Testis (tissue), 5 donors: ENCODE data around the gene UBASH3B. TPM values are rescaled to one million over a fixed set of nuclear protein-coding genes. Genes with fewer than 3 reads are reported as not detected.
"Not testable (repeated sequence)": the region's sequence is repeated elsewhere in the genome, so short reads cannot be mapped to it uniquely, and the experiment has no call there.

Experiments
- DNase-seq: peaks from one replicate; pipeline ENCODE4 v3.0.0-alpha.2; 2019
- H3K27ac ChIP-seq, 2 donors: fragments of 200-600 bp; sonication (generic); one replicate each; pipeline ENCODE4 v1.5.1; 2019
- H3K27me3 ChIP-seq: fragments of 200-600 bp; sonication (generic); one replicate; pipeline ENCODE4 v1.5.1; 2019
- H3K36me3 ChIP-seq: fragments of 200-600 bp; sonication (generic); one replicate; pipeline ENCODE4 v1.5.1; 2017; ENCODE audit warnings: low read depth; ENCODE audit errors: missing control alignments
- H3K4me1 ChIP-seq: fragments of 200-600 bp; sonication (generic); one replicate; pipeline ENCODE4 v1.5.1; 2019
- H3K4me3 ChIP-seq, 2 donors: fragments of 200-600 bp; sonication (generic); one replicate each; pipeline ENCODE4 v1.5.1; 2017 to 2019
- H3K9me3 ChIP-seq: fragments of 200-600 bp; sonication (generic); one replicate; pipeline ENCODE4 v1.5.1; 2017
- POLR2A ChIP-seq: fragments of 450-650 bp; IDR thresholded peaks from one replicate; pipeline ENCODE4 v1.6.1; 2017; ENCODE audit warnings: antibody characterized with exemption, mild to moderate bottlenecking, moderate library complexity
- WGBS, 2 donors: methylation state at CpG; one replicate each; pipeline ENCODE4 v1.1.5; 2018; 5-methylcytosine and 5-hydroxymethylcytosine counted together
- intact Hi-C: fragments of 100-400 bp; cut with DNase I; formaldehyde crosslinking; loops from one replicate; pipeline ENCODE4 v1.15.1; 2023; ENCODE audit warnings: low total_unique reads
- long read RNA-seq, 2 donors: transcript quantifications; one replicate each; lab custom pipeline, GENCODE V29; 2026
- polyA plus RNA-seq: library from polyadenylated mRNA; stranded (reverse); fragments of 350-450 nt; fragmentation: Illumina TruSeq; extraction: RNeasy Lipid Tissue Mini Kit (QIAGEN cat#74804); gene quantifications from one replicate; pipeline ENCODE4 v1.2.3, GENCODE V29; 2014; ENCODE audit warnings: low read depth, low replicate concordance; ENCODE audit not compliant: insufficient read depth
- total RNA-seq, 2 donors: library from RNA; depleted of rRNA; stranded (reverse); fragments of >200 nt; gene quantifications; one replicate each; pipeline ENCODE4 v1.2.3, GENCODE V29; 2016
- TF ChIP-seq, protein P1 (sequence below), 3 experiments: fragments of 450-650 bp in 2 of 3; fragments of 200-600 bp in 1 of 3; sonication (generic) in 1 of 3; IDR thresholded peaks; one replicate each; pipeline ENCODE4 v1.5.1; 2016 to 2019; ENCODE audit warnings: antibody characterized with exemption in 3 of 3, mild to moderate bottlenecking in 2 of 3, moderate library complexity in 1 of 3

Gene UBASH3B, protein sequence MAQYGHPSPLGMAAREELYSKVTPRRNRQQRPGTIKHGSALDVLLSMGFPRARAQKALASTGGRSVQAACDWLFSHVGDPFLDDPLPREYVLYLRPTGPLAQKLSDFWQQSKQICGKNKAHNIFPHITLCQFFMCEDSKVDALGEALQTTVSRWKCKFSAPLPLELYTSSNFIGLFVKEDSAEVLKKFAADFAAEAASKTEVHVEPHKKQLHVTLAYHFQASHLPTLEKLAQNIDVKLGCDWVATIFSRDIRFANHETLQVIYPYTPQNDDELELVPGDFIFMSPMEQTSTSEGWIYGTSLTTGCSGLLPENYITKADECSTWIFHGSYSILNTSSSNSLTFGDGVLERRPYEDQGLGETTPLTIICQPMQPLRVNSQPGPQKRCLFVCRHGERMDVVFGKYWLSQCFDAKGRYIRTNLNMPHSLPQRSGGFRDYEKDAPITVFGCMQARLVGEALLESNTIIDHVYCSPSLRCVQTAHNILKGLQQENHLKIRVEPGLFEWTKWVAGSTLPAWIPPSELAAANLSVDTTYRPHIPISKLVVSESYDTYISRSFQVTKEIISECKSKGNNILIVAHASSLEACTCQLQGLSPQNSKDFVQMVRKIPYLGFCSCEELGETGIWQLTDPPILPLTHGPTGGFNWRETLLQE
- total RNA-seq (10 to 100 TPM; 14.6 to 20.4 TPM), polyA plus RNA-seq (3.9 TPM)
- long read RNA-seq, donor 1: 0 reads
- long read RNA-seq, donor 2: 0 reads

- TF ChIP-seq, protein P1, sequence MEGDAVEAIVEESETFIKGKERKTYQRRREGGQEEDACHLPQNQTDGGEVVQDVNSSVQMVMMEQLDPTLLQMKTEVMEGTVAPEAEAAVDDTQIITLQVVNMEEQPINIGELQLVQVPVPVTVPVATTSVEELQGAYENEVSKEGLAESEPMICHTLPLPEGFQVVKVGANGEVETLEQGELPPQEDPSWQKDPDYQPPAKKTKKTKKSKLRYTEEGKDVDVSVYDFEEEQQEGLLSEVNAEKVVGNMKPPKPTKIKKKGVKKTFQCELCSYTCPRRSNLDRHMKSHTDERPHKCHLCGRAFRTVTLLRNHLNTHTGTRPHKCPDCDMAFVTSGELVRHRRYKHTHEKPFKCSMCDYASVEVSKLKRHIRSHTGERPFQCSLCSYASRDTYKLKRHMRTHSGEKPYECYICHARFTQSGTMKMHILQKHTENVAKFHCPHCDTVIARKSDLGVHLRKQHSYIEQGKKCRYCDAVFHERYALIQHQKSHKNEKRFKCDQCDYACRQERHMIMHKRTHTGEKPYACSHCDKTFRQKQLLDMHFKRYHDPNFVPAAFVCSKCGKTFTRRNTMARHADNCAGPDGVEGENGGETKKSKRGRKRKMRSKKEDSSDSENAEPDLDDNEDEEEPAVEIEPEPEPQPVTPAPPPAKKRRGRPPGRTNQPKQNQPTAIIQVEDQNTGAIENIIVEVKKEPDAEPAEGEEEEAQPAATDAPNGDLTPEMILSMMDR (IDR thresholded peaks at IDR 0.05): no peak
- TF ChIP-seq POLR2A: no peak
- peaks cover 14% of the 10 kb centered on the region for H3K4me1 ChIP-seq
- intact Hi-C loops: no loop called here
- H3K36me3 ChIP-seq: no peaks in the 10 kb centered on the region
- peak; percentile 93 for DNase-seq
- H3K4me3 ChIP-seq: peak within 1 kb of the TSS; percentile 62 to 72
- H3K9me3 ChIP-seq: no peaks in the 10 kb centered on the region
- peak within 1 kb of the TSS; percentile 83 to 90 for H3K27ac ChIP-seq
- H3K27me3 ChIP-seq: no peaks in the 10 kb centered on the region
- whole genome bisulfite sequencing, 2 donors: 0 to 1% methylated on average over 3 to 38 of the region's 39 CpGs
Observed at GRCh38 chr11:122655527-122656072, at the start of gene UBASH3B. UBASH3B (plus strand) TSS chr11:122655722; CDS start chr11:122656050, 328 bp downstream.

DNA sequence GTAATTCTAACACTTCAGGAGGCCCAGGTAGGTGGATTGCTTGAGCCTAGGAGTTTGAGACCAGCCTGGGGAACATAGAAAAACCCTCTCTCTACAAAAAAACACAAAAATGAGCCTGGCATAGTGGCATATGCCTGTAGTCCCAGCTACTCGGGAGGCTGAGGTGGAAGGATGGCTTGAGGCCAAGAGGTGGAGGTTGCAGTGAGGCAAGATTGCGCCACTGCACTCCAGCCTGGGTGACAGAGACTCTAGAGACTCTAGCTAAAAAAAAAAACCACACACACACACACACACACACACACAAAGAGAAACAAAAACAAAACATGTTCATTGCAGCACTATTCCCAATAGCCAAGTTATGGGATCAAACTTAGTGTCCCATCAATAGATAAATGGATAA lies 48.4 kb upstream of the UBASH3B start:
- 80 to 88% methylated on average over 2 of the region's 2 CpGs for WGBS, 2 donors
- H3K36me3 ChIP-seq, H3K4me3 ChIP-seq, H3K27me3 ChIP-seq, H3K9me3 ChIP-seq, H3K27ac ChIP-seq, H3K4me1 ChIP-seq, DNase-seq, intact Hi-C loops: not testable (repeated sequence)

- Histone ChIP-seq H3K27ac (no peak overlapping the region), H3K9me3 (no peaks in the 10 kb centered on the region), H3K4me1 (no peaks in the 10 kb centered on the region), H3K27me3 (no peaks in the 10 kb centered on the region), H3K4me3 (no peak overlapping the region), H3K36me3 (no peaks in the 10 kb centered on the region)
- no peak for TF ChIP-seq POLR2A
- TF ChIP-seq, protein P1 (IDR thresholded peaks at IDR 0.05): no peak
- intact Hi-C loops: no loop called here
- no peak for DNase-seq
- 95% methylated on average over 7 of the region's 7 CpGs for WGBS, 2 donors
Observed at GRCh38 chr11:122612123-122612824, 43.2 kb upstream of the UBASH3B start.

DNA sequence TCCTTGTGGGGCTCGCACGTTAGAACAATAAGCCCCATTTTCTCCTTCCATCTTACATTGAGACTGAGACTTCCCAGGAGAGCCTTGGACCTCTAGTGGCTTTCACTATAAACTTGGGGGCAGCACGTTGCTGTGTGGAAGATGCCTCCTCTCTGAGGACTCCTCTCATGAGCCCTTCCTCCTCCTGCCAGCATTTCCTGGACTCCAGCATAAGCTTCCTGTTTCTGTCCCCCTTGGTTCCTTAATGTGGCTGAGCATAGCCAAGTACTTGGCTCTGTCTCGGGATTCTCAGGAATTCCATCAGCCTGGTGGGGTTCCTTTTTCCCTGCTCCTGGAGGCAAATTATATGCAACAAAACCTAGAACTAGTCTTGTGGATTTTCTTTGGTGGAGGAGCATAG lies 38.8 kb upstream of the UBASH3B start:
- intact Hi-C loops: no loop called here
- no peak for DNase-seq
- WGBS, 2 donors: 62 to 66% methylated on average over 4 of the region's 4 CpGs
- Histone ChIP-seq H3K4me3 (no peak overlapping the region), H3K9me3 (no peaks in the 10 kb centered on the region), H3K36me3 (no peaks in the 10 kb centered on the region), H3K27ac (no peak overlapping the region), H3K27me3 (no peaks in the 10 kb centered on the region), H3K4me1 (no peaks in the 10 kb centered on the region)
- TF ChIP-seq POLR2A: no peak
- TF ChIP-seq, protein P1 (IDR thresholded peaks at IDR 0.05): no peak

- TF ChIP-seq POLR2A: no peak
- TF ChIP-seq, protein P1 (IDR thresholded peaks at IDR 0.05): no peak
- no peaks in the 10 kb centered on the region for H3K4me1 ChIP-seq
Observed at GRCh38 chr11:122617297-122617696, 38.2 kb upstream of the UBASH3B start.

More at GRCh38 chr11:122617297-122617696, 38.2 kb upstream of the UBASH3B start:
- intact Hi-C loops: no loop called here
- Histone ChIP-seq H3K27ac (no peak overlapping the region), H3K4me3 (no peak overlapping the region), H3K36me3 (no peaks in the 10 kb centered on the region), H3K27me3 (no peaks in the 10 kb centered on the region), H3K9me3 (no peaks in the 10 kb centered on the region)
- DNase-seq: no peak
- WGBS, 2 donors: 90% methylated on average over 5 of the region's 5 CpGs
